Naive B cell (primary cell): Measurements from ENCODE around the gene RBP5. TPM values are rescaled to one million over a fixed set of nuclear protein-coding genes. Genes with fewer than 3 reads are reported as not detected.
"Not testable (repeated sequence)": the region's sequence is repeated elsewhere in the genome, so short reads cannot be mapped to it uniquely, and the experiment has no call there.

ENCODE experiments used
- ATAC-seq, 2 donors: fragments of 150-1000 bp; cut with Tn5 transposase; 2 replicates each; pipeline ENCODE4 v1.10.0; 2021; ENCODE audit warnings: low read depth in 2 of 2, mild to moderate bottlenecking in 2 of 2, moderate library complexity in 2 of 2
- DNase-seq: peaks from one replicate; pipeline ENCODE4 v3.0.0; 2022
- H3K27ac Mint-ChIP-seq, 6 donors: one replicate each; pipeline ENCODE4 v1.8.0; 2020 to 2022; ENCODE audit warnings: mild to moderate bottlenecking in 6 of 6, mixed read lengths in 6 of 6, moderate library complexity in 5 of 6, inconsistent platforms in 2 of 6
- H3K27me3 Mint-ChIP-seq, 3 donors: one replicate each; pipeline ENCODE4 v1.8.0; 2021 to 2022; ENCODE audit warnings: mixed read lengths in 3 of 3, mild to moderate bottlenecking in 1 of 3
- H3K36me3 Mint-ChIP-seq, 2 donors: one replicate each; pipeline ENCODE4 v1.8.0; 2020 to 2022; ENCODE audit warnings: mixed read lengths in 2 of 2, inconsistent platforms in 1 of 2, mild to moderate bottlenecking in 1 of 2
- H3K4me1 Mint-ChIP-seq, 3 donors: one replicate each; pipeline ENCODE4 v1.8.0; 2020 to 2022; ENCODE audit warnings: mixed read lengths in 3 of 3, inconsistent platforms in 1 of 3, mild to moderate bottlenecking in 1 of 3, moderate library complexity in 1 of 3
- H3K4me3 Mint-ChIP-seq, 8 donors: one replicate each; pipeline ENCODE4 v1.8.0; 2020 to 2022; ENCODE audit warnings: mild to moderate bottlenecking in 8 of 8, mixed read lengths in 8 of 8, moderate library complexity in 8 of 8, inconsistent platforms in 2 of 8
- H3K9me3 Mint-ChIP-seq, 7 donors: one replicate each; pipeline ENCODE4 v1.8.0; 2020 to 2022; ENCODE audit warnings: mixed read lengths in 7 of 7, mild to moderate bottlenecking in 5 of 7, inconsistent platforms in 2 of 7, moderate library complexity in 1 of 7
- polyA plus RNA-seq, 6 donors: library from polyadenylated mRNA; unstranded; fragments of 300-500 nt; fragmentation: Illumina TruSeq; gene quantifications; one replicate each; pipeline ENCODE4 v1.2.3, GENCODE V29; 2021; ENCODE audit warnings: low read depth in 6 of 6

The RBP5 gene
- polyA plus RNA-seq, 6 donors from 2014 or later, result 0.51 TPM; not detected in 5

DNA sequence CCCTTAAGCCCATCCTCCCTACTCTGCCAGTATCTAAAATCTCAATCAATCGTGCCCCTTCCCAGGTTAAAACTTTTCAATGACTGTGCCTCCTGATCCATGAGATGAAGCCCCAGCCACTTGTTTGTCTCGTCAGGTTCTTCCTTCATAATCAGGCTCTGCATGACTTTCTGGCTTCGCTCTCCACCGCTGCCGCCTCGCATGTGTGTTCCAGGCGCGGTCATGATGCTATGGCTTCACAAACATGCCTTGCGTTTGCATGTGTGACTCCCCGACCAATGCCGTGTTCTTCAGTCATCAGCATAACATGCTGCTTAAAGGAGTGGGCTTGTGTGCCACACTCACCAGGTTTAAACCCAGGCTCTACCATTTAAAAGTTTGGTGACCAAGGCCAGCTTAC lies 14.7 kb downstream of the RBP5 start:
- no peaks in the 10 kb centered on the region for H3K9me3 Mint-ChIP-seq
- no peak overlapping the region for H3K27ac Mint-ChIP-seq

GRCh38 chr12:7113389-7113871 lies 15.3 kb downstream of the RBP5 start:
- Mint-ChIP-seq H3K4me3 (no peak overlapping the region), H3K27ac (peak overlapping the region in 2 of 6 donors; percentile 66 to 73), H3K36me3 (no peaks in the 10 kb centered on the region), H3K4me1 (peaks cover 12 to 17% (median 16%) of the 10 kb centered on the region in 3 donors), H3K9me3 (no peaks in the 10 kb centered on the region), H3K27me3 (no peaks in the 10 kb centered on the region)
- peak; percentile 61 for DNase-seq
- ATAC-seq, result peak; percentile 35 to 47

More for the DNA sequence above, 14.7 kb downstream of the RBP5 start:
- no peaks in the 10 kb centered on the region for H3K36me3 Mint-ChIP-seq
- DNase-seq (no peak), ATAC-seq (no peak)
- H3K4me1 Mint-ChIP-seq, result peaks cover 8 to 17% (median 14%) of the 10 kb centered on the region in 3 donors
- H3K4me3 Mint-ChIP-seq, result no peak overlapping the region
- no peaks in the 10 kb centered on the region for H3K27me3 Mint-ChIP-seq

DNA sequence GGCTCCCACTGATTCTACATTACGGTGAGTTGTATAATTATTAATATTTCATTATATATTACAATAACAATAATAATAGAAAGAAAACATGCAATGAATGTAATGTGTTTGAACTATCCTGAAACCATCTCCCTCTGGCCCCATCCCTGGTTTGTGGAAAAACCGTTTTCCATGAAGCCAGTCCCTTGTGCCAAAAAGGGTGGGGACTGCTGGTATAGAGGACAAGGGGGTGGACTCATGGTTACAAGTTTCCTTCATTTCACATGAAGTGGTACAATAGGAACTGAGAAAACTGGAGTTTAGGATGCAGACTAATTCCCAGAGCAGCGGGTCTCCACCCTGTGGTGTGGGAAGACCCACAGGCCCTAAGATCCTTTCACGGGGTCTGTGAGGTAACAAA lies 16.6 kb downstream of the RBP5 start:
- H3K27ac Mint-ChIP-seq, result no peak overlapping the region
- ATAC-seq (no peak), DNase-seq (no peak)
- no peaks in the 10 kb centered on the region for H3K9me3 Mint-ChIP-seq
- no peaks in the 10 kb centered on the region for H3K36me3 Mint-ChIP-seq
- H3K27me3 Mint-ChIP-seq, result no peaks in the 10 kb centered on the region
- H3K4me1 Mint-ChIP-seq, result peaks cover 21 to 25% (median 22%) of the 10 kb centered on the region in 3 donors
- no peak overlapping the region for H3K4me3 Mint-ChIP-seq

- peaks cover 3 to 11% of the 10 kb centered on the region in 2 donors for H3K36me3 Mint-ChIP-seq
- no peak overlapping the region for H3K27ac Mint-ChIP-seq
- ATAC-seq (no peak), DNase-seq (no peak)
- H3K27me3 Mint-ChIP-seq, result no peaks in the 10 kb centered on the region
- H3K4me1 Mint-ChIP-seq, result peaks cover 23 to 29% (median 26%) of the 10 kb centered on the region in 3 donors
- H3K9me3 Mint-ChIP-seq, result peaks cover 3 to 12% (median 7%) of the 10 kb centered on the region in 7 donors
- H3K4me3 Mint-ChIP-seq, result peak overlapping the region in 1 of 8 donors; percentile 12
Measured at GRCh38 chr12:7110661-7111060, 18.0 kb downstream of the RBP5 start.

- DNase-seq (no peak), ATAC-seq (no peak)
- peaks cover 7 to 15% of the 10 kb centered on the region in 2 donors for H3K36me3 Mint-ChIP-seq
- no peaks in the 10 kb centered on the region for H3K27me3 Mint-ChIP-seq
- H3K4me3 Mint-ChIP-seq, result peak overlapping the region; percentile 88 to 94 (median 92)
- H3K4me1 Mint-ChIP-seq, result peaks cover 25 to 33% (median 27%) of the 10 kb centered on the region in 3 donors
- peak overlapping the region in 4 of 6 donors; percentile 60 to 91 (median 88) for H3K27ac Mint-ChIP-seq
- H3K9me3 Mint-ChIP-seq, result peaks cover 3 to 15% (median 7%) of the 10 kb centered on the region in 7 donors
Measured at GRCh38 chr12:7109572-7109920, 19.1 kb downstream of the RBP5 start.

GRCh38 chr12:7108796-7109571 lies 19.7 kb downstream of the RBP5 start, which contains the start of gene C1RL:
TSS of gene C1RL (minus strand) at chr12:7109214. CDS start at chr12:7109180, 34 bp downstream.
- Mint-ChIP-seq H3K4me3 (peak within 1 kb of the TSS; percentile 91 to 96 (median 94)), H3K27me3 (no peaks in the 10 kb centered on the region), H3K27ac (peak within 1 kb of the TSS; percentile 74 to 95 (median 89)), H3K9me3 (peaks cover 3 to 15% (median 7%) of the 10 kb centered on the region in 7 donors), H3K36me3 (peaks cover 7 to 17% of the 10 kb centered on the region in 2 donors), H3K4me1 (peaks cover 25 to 33% (median 27%) of the 10 kb centered on the region in 3 donors)
- ATAC-seq (peak; percentile 45 to 50), DNase-seq (peak; percentile 71)

DNA sequence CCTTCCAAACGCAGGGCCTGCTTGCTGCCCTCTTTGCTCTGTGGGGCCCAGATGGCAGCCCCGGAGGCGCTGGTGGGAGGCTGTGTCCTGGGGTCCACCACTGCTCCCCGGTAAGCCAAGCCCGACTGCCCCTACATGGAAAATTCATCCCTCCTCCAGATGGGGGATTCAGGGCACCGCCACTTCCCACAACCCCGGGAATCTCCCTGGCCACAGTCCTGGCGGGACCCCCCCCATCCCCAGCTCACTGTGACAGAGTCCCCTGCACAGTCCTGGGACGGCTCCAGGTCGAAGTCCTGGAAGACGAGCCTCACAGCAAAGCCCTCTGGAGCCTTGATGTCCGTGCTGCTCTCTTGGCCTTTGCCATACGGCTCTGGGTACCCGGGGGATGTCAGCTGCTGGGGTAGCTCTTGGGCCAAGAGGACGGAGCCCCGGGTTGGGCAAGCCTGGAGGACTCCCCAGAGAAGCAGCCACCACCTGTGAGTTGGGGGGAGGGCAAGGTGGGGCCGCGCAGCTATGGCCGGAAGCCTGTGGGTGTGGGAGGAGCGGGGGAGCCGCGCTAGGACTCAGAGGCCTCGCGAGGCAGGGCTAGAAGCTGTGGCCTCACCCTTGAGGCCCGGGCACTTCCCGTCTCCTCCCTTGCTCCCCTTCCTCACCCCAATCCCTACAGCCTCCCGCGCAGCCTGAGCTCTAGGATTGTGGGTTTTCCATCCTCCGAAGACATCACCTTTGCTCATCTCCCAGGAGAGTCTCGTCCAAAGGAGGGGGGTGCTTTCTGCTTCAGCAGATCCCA lies 20.5 kb downstream of the RBP5 start:
- peaks cover 23 to 28% (median 25%) of the 10 kb centered on the region in 3 donors for H3K4me1 Mint-ChIP-seq
- peak; percentile 88 to 93 for ATAC-seq
- peaks cover 3 to 15% (median 7%) of the 10 kb centered on the region in 7 donors for H3K9me3 Mint-ChIP-seq
- H3K27ac Mint-ChIP-seq, result peak overlapping the region; percentile 74 to 95 (median 88)
- H3K27me3 Mint-ChIP-seq, result no peaks in the 10 kb centered on the region
- DNase-seq, result peak; percentile 64
- H3K36me3 Mint-ChIP-seq, result peaks cover 13 to 22% of the 10 kb centered on the region in 2 donors
- peak overlapping the region; percentile 91 to 96 (median 94) for H3K4me3 Mint-ChIP-seq

DNA sequence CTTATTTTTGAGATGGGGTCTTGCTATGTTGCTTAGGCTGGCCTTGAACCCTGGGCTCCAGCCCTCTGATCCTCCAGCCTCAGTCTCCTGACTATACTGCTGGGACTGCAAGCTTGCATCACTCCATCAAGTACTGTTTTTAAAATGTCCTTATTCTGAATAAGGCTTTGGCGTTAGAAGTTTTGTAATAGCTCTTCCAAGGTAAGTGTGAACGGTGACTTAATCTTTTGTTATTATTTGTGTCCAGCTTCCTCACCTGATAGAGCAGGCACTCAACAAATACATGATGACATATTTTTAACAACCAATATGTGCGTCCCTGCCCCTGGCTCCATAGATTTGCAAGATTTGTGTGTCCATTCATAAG lies 21.1 kb downstream of the RBP5 start:
- peaks cover 22 to 27% (median 25%) of the 10 kb centered on the region in 3 donors for H3K4me1 Mint-ChIP-seq
- H3K27ac Mint-ChIP-seq, result peak overlapping the region in 4 of 6 donors; percentile 74 to 94 (median 88)
- peak overlapping the region; percentile 91 to 96 (median 94) for H3K4me3 Mint-ChIP-seq
- no peaks in the 10 kb centered on the region for H3K27me3 Mint-ChIP-seq
- H3K9me3 Mint-ChIP-seq, result peaks cover 3 to 15% (median 7%) of the 10 kb centered on the region in 7 donors
- ATAC-seq (no peak), DNase-seq (no peak)
- H3K36me3 Mint-ChIP-seq, result peaks cover 13 to 22% of the 10 kb centered on the region in 2 donors

DNA sequence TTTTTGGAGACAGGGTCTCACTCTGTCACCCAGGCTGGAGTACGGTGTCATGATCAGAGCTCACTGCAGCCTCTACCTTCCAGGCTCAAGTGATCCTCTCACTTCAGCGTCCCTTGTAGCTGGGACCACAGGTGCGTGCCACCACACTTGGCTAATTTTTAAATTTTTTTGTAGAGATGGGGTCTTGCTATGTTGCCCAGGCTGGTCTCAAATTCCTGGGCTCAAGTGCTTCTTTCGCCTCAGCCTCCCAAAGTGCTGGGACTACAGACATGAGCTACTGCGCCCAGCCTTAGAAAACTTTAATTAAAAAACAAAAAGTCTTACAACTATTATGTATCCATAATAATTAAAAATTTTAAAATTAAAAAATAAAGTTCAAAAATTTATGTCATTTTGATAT lies 21.5 kb downstream of the RBP5 start:
- not testable (repeated sequence) for H3K27ac Mint-ChIP-seq, ATAC-seq, H3K27me3 Mint-ChIP-seq, DNase-seq
- Mint-ChIP-seq H3K4me3 (peak overlapping the region in 4 of 8 donors; percentile 29 to 75 (median 34)), H3K9me3 (peaks cover 3 to 15% (median 7%) of the 10 kb centered on the region in 7 donors), H3K36me3 (peaks cover 13 to 22% of the 10 kb centered on the region in 2 donors), H3K4me1 (peaks cover 22 to 27% (median 25%) of the 10 kb centered on the region in 3 donors)

DNA sequence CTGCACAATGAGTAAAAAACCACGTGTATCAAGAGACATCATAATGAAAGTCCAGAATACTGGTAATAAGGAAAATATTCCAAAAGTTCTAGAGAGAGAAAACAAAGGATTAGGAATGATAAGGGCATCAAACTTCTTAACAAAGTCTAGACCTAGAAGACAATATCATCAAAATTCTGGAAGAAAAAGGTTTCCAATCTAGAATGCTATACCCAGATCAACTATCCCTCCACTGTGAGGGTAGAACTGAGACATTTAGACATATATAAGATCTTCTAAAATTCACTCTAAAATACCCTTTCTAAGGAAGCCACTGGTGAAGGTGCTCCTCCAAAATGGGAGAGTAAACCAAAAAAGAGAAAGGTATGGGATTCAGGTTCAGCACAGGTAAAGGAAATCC lies 22.6 kb downstream of the RBP5 start:
- H3K27me3 Mint-ChIP-seq, result no peaks in the 10 kb centered on the region
- peak overlapping the region in 1 of 8 donors; percentile 75 for H3K4me3 Mint-ChIP-seq
- no peak for DNase-seq
- no peak for ATAC-seq
- peaks cover 13 to 22% of the 10 kb centered on the region in 2 donors for H3K36me3 Mint-ChIP-seq
- H3K9me3 Mint-ChIP-seq, result peaks cover 3 to 15% (median 7%) of the 10 kb centered on the region in 7 donors
- H3K27ac Mint-ChIP-seq, result no peak overlapping the region
- peaks cover 22 to 27% (median 25%) of the 10 kb centered on the region in 3 donors for H3K4me1 Mint-ChIP-seq

DNA sequence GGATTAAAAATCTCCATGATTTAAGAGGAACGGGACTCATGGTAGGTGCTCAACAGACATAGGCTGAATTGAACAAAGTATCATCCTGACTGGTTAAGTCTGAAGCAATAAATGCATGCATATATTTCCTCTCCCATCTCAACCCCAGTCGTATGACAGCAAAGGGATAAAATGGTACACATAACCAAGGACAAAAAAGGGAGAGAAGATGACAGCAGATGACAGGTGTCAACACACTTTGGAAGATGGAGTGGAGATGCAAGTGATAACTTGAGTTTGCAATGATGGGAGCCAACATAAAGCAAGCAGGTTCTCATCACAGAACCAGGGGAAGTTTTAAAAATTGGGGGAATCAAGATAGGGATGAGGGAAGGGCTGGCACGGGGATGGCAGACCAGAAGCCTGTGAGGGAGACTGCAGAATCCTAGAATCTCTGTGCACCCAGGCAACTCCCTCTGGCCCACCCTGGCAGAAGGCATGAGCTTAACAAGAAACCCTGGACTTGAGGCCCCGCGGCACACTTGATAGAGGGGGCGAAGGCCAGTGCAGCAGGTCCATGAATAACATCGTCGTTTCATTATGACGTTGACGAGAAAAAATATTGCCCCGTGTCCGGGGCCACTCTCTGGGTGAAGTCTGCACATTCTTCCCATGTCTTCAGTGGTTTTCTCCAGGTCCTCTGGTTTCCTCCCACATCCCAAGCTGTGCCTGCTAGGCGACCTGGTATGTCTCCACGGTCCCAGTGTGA lies 24.7 kb downstream of the RBP5 start:
- DNase-seq, result no peak
- no peak for ATAC-seq
- H3K9me3 Mint-ChIP-seq, result peaks cover 3 to 15% (median 7%) of the 10 kb centered on the region in 7 donors
- H3K27me3 Mint-ChIP-seq, result no peaks in the 10 kb centered on the region
- H3K27ac Mint-ChIP-seq, result no peak overlapping the region
- peaks cover 12 to 22% (median 20%) of the 10 kb centered on the region in 3 donors for H3K4me1 Mint-ChIP-seq
- H3K36me3 Mint-ChIP-seq, result peaks cover 13 to 22% of the 10 kb centered on the region in 2 donors
- no peak overlapping the region for H3K4me3 Mint-ChIP-seq

DNA sequence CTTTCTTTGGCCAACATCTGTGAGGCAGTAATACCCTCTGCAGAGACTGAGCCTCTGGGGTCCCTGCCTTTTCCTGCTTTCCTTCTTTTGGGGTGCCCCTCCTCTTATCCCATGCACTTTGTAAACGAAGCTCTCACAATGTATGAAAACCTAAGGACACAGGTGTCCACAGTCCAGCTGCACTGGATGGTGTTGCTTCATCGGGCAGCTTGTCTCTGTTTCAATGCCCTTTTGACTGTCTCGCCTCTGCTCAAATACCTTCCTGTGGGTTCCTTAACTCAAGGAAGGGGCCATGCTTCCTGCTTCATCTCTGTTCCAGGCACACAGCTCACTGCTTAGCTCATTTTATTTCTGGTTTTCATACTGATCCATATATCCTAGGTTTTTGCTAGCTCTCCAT lies 26.1 kb downstream of the RBP5 start:
- peaks cover 13 to 22% of the 10 kb centered on the region in 2 donors for H3K36me3 Mint-ChIP-seq
- no peak for ATAC-seq
- H3K9me3 Mint-ChIP-seq, result peaks cover 3 to 15% (median 7%) of the 10 kb centered on the region in 7 donors
- no peak overlapping the region for H3K27ac Mint-ChIP-seq
- no peaks in the 10 kb centered on the region for H3K27me3 Mint-ChIP-seq
- DNase-seq, result no peak
- H3K4me3 Mint-ChIP-seq, result no peak overlapping the region
- H3K4me1 Mint-ChIP-seq, result peaks cover 2 to 10% (median 8%) of the 10 kb centered on the region in 3 donors
